ENCODE data around the gene ARX. TPM values are rescaled to one million over a fixed set of nuclear protein-coding genes. Genes with fewer than 3 reads are reported as not detected.

Gene ARX
- total RNA-seq, 1 experiment from 2014 or later: 0.24 TPM

DNA sequence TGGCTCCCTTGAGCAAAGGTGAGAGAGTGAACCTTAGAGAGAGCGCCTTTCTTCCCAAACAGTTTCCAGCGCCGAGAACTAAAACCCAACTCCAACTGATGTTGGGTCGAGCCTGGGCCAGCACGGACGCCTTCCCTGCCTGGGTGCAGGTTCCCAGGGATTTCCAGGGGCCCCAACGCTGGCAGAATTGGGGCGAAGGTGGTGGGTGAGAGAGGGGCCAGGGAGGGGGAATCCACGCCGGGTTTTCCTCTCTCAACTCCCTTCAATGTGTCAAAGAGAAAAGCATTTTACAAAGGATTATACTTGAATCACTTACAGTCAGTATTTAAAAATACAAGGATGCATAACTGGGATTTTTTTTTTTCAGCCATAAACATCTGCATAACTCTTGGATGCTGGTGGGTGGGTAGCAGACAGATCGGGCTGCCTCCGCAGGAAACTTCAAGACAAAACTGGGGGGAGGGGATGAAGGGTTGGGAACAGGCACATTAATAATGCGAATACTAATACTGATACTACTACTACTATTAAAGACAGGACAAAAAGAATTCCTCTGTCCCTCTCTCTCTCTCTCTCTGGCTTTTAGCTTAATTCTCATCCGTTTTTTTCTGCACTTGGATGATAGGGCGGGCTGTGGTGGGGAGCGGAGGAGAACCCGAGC is 1.3 kb upstream of the ARX start:
- no peak overlapping the region for H2BK20ac ChIP-seq (ENCODE audit: low read depth, low read length, poor library complexity, severe bottlenecking)
- Mint-ChIP-seq H3K36me3 (ENCODE audit: insufficient read depth in 1 of 3, low read depth in 3 of 3) (no peaks in the 10 kb centered on the region), H3K4me3 (peak overlapping the region; percentile 52 to 82), H3K9me3 (peaks cover 2 to 7% of the 10 kb centered on the region in 2 experiments; a peak in 3 of 5 replicates), H3K27me3 (ENCODE audit: low read depth) (peaks cover 97% of the 10 kb centered on the region), H3K4me1 (peaks cover 49 to 77% of the 10 kb centered on the region in 2 experiments), H3K27ac (no peak overlapping the region)
- H4K8ac ChIP-seq (replicated peaks; ENCODE audit: insufficient read length, low read depth, low read length): no peak overlapping the region
- no peak overlapping the region for H3K9ac ChIP-seq (ENCODE audit: extremely low read depth, insufficient read length, low read length)
- H2BK5ac ChIP-seq (ENCODE audit: insufficient read length, low read length): no peak overlapping the region
- peaks cover 31% of the 10 kb centered on the region for H3K23me2 ChIP-seq (ENCODE audit: insufficient read length, low read depth, low read length, poor library complexity, severe bottlenecking)
- H3K14ac ChIP-seq (ENCODE audit: insufficient read depth, low read length): no peak overlapping the region
- no peak overlapping the region for H3K56ac ChIP-seq (ENCODE audit: insufficient read length, low read depth, low read length)
- H3K4me2 ChIP-seq (ENCODE audit: insufficient read depth, insufficient read length, low read length): peak overlapping the region; percentile 70
- peaks cover 86% of the 10 kb centered on the region for H3K27me3 ChIP-seq (ENCODE audit: insufficient read depth, low read length)
- WGBS (ENCODE audit: extremely low coverage, insufficient read length, low lambda C conversion rate): no CpG with 5 or more reads among the region's 17 CpGs
- H4K91ac ChIP-seq (ENCODE audit: insufficient read length, low read depth, low read length): no peak overlapping the region
- H2AK5ac ChIP-seq (ENCODE audit: insufficient read length, low read length): no peak overlapping the region
- TF ChIP-seq, protein P1, sequence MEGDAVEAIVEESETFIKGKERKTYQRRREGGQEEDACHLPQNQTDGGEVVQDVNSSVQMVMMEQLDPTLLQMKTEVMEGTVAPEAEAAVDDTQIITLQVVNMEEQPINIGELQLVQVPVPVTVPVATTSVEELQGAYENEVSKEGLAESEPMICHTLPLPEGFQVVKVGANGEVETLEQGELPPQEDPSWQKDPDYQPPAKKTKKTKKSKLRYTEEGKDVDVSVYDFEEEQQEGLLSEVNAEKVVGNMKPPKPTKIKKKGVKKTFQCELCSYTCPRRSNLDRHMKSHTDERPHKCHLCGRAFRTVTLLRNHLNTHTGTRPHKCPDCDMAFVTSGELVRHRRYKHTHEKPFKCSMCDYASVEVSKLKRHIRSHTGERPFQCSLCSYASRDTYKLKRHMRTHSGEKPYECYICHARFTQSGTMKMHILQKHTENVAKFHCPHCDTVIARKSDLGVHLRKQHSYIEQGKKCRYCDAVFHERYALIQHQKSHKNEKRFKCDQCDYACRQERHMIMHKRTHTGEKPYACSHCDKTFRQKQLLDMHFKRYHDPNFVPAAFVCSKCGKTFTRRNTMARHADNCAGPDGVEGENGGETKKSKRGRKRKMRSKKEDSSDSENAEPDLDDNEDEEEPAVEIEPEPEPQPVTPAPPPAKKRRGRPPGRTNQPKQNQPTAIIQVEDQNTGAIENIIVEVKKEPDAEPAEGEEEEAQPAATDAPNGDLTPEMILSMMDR (conservative IDR thresholded peaks at IDR 0.05): no peak
- no peak overlapping the region for H2BK15ac ChIP-seq (ENCODE audit: low read depth, low read length)
- H3T11ph ChIP-seq (ENCODE audit: low read length): no peak overlapping the region
- H4K5ac ChIP-seq (ENCODE audit: insufficient read length, low read depth, low read length): no peak overlapping the region
- no peaks in the 10 kb centered on the region for H3K9me3 ChIP-seq (ENCODE audit: control insufficient read depth, low read depth, low read length)
- H4K20me1 ChIP-seq (ENCODE audit: control insufficient read depth, insufficient read depth, insufficient read length): no peaks in the 10 kb centered on the region
- no peak overlapping the region for H2BK120ac ChIP-seq (ENCODE audit: low read depth, low read length, poor library complexity, severe bottlenecking)
- H3K4ac ChIP-seq (ENCODE audit: low read depth, low read length): no peak overlapping the region
- no peak overlapping the region for H3K23ac ChIP-seq (ENCODE audit: insufficient read length, low read depth, low read length)
- no peak overlapping the region for H3K18ac ChIP-seq (ENCODE audit: insufficient read length, low read depth, low read length)
- H3K27ac ChIP-seq (ENCODE audit: insufficient read length, low read depth, low read length): no peak overlapping the region
- H2BK12ac ChIP-seq (ENCODE audit: insufficient read length, low read depth, low read length): no peak overlapping the region
- H3K79me1 ChIP-seq (ENCODE audit: insufficient read depth, low read depth, low read length, poor library complexity, severe bottlenecking): no peaks in the 10 kb centered on the region
- no peak for DNase-seq
- no peaks in the 10 kb centered on the region for H3K79me2 ChIP-seq (ENCODE audit: insufficient read depth, low read length)
- peaks cover 1% of the 10 kb centered on the region; the same call in 1 of the 2 replicates for H3K4me1 ChIP-seq (ENCODE audit: insufficient read depth, low read length)
- H2AFZ ChIP-seq (ENCODE audit: low read length): no peak overlapping the region
